Nephron (organoid): ENCODE data around the gene ZNF750.

Experiments used
- H3K27ac Mint-ChIP-seq, 3 experiments: 2 replicates each; pipeline ENCODE4 v1.8.0; 2020; ENCODE audit warnings: mixed read lengths in 3 of 3, mild to moderate bottlenecking in 2 of 3, moderate library complexity in 1 of 3
- H3K27me3 Mint-ChIP-seq: 2 replicates; pipeline ENCODE4 v1.8.0; 2021; ENCODE audit warnings: low read depth, mild to moderate bottlenecking, moderate library complexity, mixed read lengths
- H3K36me3 Mint-ChIP-seq: 2 replicates; pipeline ENCODE4 v1.8.0; 2020; ENCODE audit warnings: low read depth, mixed read lengths
- H3K4me1 Mint-ChIP-seq: 2 replicates; pipeline ENCODE4 v1.8.0; 2020; ENCODE audit warnings: mixed read lengths
- H3K4me3 Mint-ChIP-seq, 3 experiments: 2 replicates each; pipeline ENCODE4 v1.8.0; 2020; ENCODE audit warnings: mild to moderate bottlenecking in 3 of 3, mixed read lengths in 3 of 3, moderate library complexity in 2 of 3
- H3K9me3 Mint-ChIP-seq: 2 replicates; pipeline ENCODE4 v1.8.0; 2020; ENCODE audit warnings: mixed read lengths
- CTCF ChIP-seq, 3 experiments: fragments of 200-600 bp; sonication (generic); IDR thresholded peaks; one replicate each; pipeline ENCODE4 v1.5.0; 2021; ENCODE audit warnings: antibody characterized with exemption in 3 of 3; ENCODE audit not compliant: unreplicated experiment in 3 of 3

Gene ZNF750

GRCh38 chr17:82817947-82818346 lies 21.9 kb downstream of the ZNF750 start:
- Mint-ChIP-seq H3K27ac (no peak overlapping the region), H3K4me3 (no peak overlapping the region), H3K9me3 (peaks cover 34% of the 10 kb centered on the region), H3K27me3 (peaks cover 6% of the 10 kb centered on the region), H3K4me1 (no peaks in the 10 kb centered on the region), H3K36me3 (peaks cover 87% of the 10 kb centered on the region)
- no peak for TF ChIP-seq CTCF (IDR thresholded peaks at IDR 0.05; ENCODE audit: unreplicated experiment in 3 of 3)

GRCh38 chr17:82816358-82816757 lies 23.5 kb downstream of the ZNF750 start:
- H3K27me3 Mint-ChIP-seq, result no peaks in the 10 kb centered on the region
- H3K4me3 Mint-ChIP-seq, result no peak overlapping the region
- H3K4me1 Mint-ChIP-seq, result no peaks in the 10 kb centered on the region
- H3K9me3 Mint-ChIP-seq, result peaks cover 22% of the 10 kb centered on the region
- H3K36me3 Mint-ChIP-seq, result peaks cover 74% of the 10 kb centered on the region
- TF ChIP-seq CTCF (IDR thresholded peaks at IDR 0.05; ENCODE audit: unreplicated experiment in 3 of 3), result no peak
- no peak overlapping the region for H3K27ac Mint-ChIP-seq

- Mint-ChIP-seq H3K4me1 (no peaks in the 10 kb centered on the region), H3K27me3 (no peaks in the 10 kb centered on the region), H3K27ac (no peak overlapping the region), H3K36me3 (peaks cover 69% of the 10 kb centered on the region), H3K4me3 (no peak overlapping the region), H3K9me3 (peaks cover 16% of the 10 kb centered on the region)
- TF ChIP-seq CTCF (IDR thresholded peaks at IDR 0.05; ENCODE audit: unreplicated experiment in 3 of 3), result no peak
Measured at GRCh38 chr17:82815790-82816305, 24.0 kb downstream of the ZNF750 start.

GRCh38 chr17:82815354-82815753 lies 24.5 kb downstream of the ZNF750 start:
- H3K27me3 Mint-ChIP-seq, result no peaks in the 10 kb centered on the region
- no peaks in the 10 kb centered on the region for H3K4me1 Mint-ChIP-seq
- TF ChIP-seq CTCF (IDR thresholded peaks at IDR 0.05; ENCODE audit: unreplicated experiment in 3 of 3), result no peak
- no peak overlapping the region for H3K27ac Mint-ChIP-seq
- peaks cover 12% of the 10 kb centered on the region for H3K9me3 Mint-ChIP-seq
- peaks cover 68% of the 10 kb centered on the region for H3K36me3 Mint-ChIP-seq
- no peak overlapping the region for H3K4me3 Mint-ChIP-seq

GRCh38 chr17:82814834-82815233 lies 25.0 kb downstream of the ZNF750 start:
- no peaks in the 10 kb centered on the region for H3K27me3 Mint-ChIP-seq

More at GRCh38 chr17:82814834-82815233, 25.0 kb downstream of the ZNF750 start:
- TF ChIP-seq CTCF (IDR thresholded peaks at IDR 0.05; ENCODE audit: unreplicated experiment in 3 of 3), result no peak
- H3K4me1 Mint-ChIP-seq, result peaks cover 2% of the 10 kb centered on the region
- H3K36me3 Mint-ChIP-seq, result peaks cover 65% of the 10 kb centered on the region
- H3K4me3 Mint-ChIP-seq, result no peak overlapping the region
- H3K27ac Mint-ChIP-seq, result no peak overlapping the region
- peaks cover 9% of the 10 kb centered on the region for H3K9me3 Mint-ChIP-seq
